Activated T-cell treated with anti-CD3 and anti-CD28 coated beads for 1 hour (primary cell): ENCODE results near the gene NFATC1.
"Not testable (repeated sequence)": the region's sequence is repeated elsewhere in the genome, so short reads cannot be mapped to it uniquely, and the experiment has no call there.

Experiments
- DNase-seq: peaks from one replicate; pipeline ENCODE4 v3.0.0-alpha.2; 2020; ENCODE audit warnings: low read depth

Gene NFATC1

GRCh38 chr18:79489051-79489898, 93.5 kb downstream of the NFATC1 start:
- no peak for DNase-seq

DNA sequence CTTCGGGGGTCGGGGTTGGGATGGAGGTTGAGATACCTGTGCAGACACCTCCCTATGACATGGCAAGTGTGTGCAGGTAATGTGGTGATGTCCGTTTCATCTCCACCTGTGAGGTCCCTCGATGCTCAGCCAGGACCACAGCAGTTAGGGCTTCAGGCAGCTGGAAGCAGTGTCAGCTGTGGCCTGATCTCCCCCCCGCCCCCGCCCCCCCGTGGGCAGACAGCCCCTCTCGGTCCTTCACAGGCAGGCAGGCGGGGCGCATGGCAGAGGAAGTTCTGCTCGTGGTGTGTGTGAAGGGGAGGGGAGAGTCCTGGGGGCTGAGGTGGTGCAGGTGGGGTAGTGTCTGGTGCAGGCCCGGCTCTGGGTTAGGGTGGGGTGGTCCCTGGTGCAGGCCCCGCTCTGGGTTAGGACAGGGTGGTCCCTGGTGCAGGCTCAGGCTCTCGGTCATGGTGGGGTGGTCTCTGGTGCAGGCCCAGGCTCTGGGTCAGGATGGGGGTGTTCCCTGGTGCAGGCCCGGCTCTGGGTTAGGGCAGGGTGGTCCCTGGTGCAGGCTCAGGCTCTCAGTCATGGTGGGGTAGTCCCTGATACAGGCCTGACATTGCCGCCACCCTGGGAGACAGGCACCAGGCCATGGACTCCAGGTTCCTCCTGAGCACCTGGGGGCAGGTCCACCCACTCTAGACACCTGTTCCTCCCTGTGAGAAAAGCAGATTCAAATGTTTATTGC, 94.3 kb downstream of the NFATC1 start:
- no peak for DNase-seq

DNA sequence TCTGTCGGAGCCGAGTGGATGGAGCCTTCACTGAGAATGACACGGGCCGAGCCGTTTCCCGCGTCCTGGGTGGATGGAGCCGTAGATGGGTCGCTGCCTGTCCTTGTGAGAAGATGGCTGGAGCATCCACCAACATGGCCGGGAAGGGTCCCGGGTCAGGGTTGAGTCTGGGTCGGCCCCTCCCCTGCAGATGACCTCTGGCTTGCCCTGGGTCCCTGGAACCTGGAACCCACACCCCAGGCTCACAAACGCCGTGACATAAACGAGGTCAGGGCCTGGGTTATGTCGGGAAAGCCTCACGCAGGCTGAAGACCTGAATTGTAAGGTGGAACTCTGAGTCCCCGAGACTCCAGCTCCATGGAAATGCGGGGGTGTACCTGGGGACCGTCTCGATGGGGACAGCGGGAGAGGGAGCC, 94.9 kb downstream of the NFATC1 start:
- DNase-seq = no peak

DNA sequence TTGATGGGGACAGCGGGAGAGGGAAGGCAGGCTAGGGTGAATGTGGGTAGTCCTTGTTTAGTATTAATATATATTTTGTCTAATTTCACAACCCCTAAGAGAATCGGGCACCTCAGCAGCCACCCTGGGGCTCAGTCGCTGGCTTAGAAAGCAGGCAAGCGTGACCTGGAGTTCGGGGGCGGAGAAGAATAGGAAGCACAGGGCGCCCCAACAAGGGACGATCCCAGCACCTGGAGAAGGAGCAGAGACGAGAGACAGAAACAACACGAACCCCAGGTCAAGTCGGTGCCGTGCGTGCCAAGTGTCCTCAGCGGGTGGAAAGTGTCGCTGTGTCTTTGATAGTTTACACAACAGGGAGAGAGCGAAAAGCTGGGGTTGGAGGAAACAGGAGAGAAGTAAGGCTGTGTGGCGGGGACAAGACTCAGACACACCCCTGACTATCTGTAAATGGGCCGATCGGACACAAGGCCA, 95.4 kb downstream of the NFATC1 start:
- no peak for DNase-seq

- DNase-seq = no peak
Observed at GRCh38 chr18:79493211-79493800, 97.6 kb downstream of the NFATC1 start.

DNA sequence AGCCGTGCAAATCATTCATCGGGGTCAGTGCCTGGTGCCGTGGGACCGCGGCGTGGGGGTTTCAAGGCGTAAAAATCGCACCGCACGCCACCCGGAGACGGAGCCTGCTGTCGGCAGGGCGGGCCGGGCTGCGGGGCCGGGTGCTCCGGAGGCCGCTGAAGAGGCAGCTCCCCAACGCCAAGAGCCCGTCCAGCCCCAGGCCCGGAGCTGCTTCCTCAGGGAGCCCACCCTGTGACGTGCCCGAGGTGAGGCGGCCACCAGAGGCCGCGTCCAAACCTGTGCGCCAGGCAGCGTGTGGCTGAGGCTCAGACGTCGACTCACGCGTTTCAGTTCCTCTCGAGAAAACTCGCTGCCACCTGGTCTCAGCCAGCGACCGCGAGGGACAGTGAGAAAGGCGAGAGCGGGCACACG, 98.1 kb downstream of the NFATC1 start:
- no peak for DNase-seq

GRCh38 chr18:79494936-79495335, 99.2 kb downstream of the NFATC1 start:
- no peak for DNase-seq

DNA sequence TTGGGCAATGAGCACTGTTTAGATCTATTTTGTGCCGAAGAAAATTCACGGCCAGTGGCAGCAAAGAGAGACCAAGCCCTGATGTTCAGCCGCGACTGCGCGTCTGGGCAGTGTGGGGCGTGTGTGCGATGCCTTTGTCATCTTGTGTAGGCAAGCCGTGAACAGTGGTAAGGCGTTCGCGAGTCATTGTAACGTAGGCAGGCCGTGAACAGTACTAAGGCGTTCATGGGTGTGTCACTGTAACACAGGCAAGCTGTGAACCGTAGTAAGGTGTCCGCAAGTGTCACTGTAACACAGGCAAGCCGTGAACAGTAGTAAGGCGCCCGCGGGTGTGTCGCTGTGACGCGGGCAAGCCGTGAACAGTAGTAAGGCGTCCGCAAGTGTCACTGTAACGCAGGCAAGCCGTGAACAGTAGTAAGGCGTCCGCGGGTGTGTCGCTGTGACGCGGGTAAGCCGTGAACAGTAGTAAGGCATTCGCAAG, 99.9 kb downstream of the NFATC1 start:
- no peak for DNase-seq

DNA sequence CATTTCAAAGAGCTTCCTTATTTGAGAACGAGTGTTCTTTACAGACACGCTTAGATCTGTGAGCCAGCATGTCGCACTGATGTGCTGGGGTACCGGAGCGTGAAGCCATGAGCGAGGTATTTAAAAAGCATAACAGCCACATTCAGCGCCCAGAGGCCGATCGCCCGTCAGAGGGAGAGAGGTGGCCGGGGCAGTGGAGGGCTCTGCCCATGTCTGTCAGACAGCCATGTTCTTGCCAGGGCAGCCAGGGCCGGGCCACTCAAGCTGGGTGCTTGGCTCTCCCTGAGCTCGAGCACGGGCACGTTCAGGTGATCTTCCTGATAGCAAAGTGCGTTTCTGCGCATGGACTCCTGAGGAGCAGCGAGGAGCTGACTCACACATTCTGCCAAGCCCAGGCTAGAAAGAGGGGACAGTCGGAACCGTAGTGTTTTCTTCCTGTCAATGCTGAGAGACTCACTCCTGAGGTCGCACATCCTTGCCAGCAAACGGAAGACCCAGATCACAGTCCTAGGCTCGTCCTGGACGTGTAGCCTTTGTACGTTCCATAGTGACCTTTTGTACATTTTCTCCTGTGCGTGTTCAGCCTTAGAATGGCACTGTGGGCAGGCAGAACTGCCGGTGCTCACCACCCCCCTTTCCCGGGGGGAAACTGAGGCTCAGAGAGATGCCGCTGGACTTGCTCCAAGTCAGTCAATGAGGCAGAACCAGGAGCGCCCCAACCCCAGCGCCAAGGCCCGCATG, 100.7 kb downstream of the NFATC1 start:
- DNase-seq = no peak

DNA sequence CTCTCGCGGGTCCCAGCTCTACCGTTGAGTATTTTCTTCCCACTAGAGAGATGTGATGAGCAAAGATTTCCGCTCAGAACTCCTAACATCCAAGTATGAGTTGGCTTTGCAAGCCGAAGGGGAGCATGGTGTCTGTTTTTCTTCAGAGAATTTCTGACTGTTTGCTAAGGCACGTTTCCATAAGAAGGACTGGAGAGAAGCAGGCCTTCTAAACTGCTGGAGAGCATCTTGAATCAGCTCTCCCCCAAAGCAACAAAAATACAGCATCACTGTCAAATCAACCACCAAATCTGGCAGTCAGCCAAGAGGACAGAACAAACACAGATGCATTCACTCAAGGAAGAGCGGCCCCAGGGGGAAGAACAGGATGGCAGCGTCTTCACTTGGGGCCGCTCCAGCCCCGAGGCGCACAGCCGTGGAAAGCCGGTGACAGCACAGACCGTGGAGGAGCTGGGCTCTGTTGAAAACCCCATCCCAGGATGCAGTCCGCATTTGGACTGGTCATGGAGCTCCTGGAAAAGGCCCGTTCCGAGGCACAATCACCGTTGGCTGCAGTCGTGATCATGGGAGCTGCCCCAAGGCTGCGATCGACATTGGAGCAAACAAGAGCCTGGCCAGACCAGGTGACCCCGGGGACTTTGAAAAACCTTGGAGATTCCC, 101.4 kb downstream of the NFATC1 start:
- DNase-seq = no peak

DNA sequence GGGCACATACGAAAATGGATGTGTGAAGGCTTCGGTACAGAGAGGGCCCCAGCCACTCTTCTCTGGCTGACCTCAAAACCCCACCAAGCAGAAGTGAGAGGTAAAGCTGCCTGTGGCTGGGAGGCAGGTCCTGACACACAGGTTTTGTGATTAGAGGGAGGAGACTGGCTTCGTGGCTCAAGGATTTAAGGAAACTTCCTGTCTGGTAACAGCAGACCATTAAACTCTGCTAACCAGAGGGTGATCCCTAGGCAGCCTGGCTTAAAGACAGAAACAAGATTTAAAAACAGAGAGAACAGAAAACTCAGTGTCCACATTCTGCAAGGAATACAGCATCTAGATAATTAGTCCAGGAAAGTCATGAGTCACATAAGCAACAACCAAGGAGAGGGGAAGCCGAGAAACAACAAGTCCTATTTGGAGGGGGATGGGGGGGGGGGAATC, 101.9 kb downstream of the NFATC1 start:
- DNase-seq = no peak

DNA sequence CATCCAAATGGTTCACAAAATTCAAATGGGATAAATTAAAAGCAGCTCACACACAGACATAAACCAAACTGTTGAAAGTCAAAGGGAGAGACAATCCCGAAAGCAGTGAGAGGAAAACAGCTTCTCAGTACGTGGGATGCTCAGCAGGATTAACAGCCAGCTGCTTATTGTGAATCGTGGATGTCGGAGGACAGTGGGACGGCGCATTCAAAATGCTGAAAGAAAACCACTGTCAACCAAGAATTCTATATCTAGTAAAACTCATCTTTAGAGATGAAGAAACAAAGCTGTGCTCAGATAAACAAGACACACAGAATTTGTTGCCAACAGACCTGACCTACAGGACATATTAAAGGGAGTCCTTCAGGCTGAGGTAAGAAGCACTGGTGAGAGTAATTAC, 102.9 kb downstream of the NFATC1 start:
- DNase-seq = no peak

DNA sequence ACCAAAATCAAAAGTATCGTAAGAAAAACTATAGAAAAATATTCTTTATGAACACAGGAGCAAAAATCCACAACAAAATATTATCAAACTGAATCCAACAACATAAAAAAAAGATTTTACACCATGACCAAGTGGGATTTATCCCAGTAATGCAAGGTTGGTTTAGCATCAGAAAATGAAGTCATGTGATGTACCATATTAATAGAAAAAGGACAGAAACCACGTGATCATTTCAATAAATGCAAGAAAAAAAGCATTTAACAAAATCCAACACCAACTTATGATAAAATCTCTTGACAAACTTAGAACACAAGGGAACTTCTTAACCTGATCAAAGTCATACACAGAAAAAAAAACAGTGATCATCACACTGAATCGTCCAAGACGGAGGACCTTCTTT, 105.3 kb downstream of the NFATC1 start:
- DNase-seq = no peak

DNA sequence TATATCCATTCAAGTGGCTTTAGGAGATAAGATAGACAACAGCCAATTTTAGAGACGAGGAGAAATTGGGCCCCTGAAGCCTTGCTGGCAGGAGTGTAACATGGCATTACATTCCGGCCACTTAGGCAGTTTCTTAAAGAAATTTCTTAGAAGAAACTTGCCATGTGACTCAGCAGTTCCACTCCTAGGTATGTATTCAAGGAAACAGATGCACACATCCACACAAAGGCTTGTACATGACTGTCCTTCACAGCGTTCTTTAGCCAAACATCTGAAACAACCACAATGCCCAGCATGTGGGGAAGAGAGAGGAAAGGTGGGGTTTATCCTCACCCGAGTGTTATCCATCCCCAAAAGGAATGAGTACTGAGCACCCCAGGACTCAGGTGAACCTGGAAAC, 107.1 kb downstream of the NFATC1 start:
- no peak for DNase-seq

DNA sequence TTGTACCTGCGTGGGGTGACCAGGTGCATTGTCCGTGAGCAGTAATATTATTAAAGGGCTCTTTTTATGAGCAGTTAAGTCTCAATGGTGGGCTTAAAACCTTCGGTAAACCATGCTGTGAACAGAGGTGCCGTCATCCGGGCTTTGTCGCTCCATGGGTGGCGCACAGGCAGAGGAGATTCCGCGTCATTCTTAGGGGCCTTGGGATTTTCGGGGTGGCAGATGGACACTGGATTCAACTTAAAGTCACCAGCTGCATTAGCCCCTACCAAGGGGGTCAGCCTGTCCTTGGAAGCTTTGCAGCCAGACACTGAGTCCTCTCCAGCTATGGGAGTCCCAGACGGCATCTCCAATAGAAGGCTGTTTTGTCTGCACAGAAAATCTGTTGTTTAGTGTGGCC, 107.7 kb downstream of the NFATC1 start:
- DNase-seq = no peak

DNA sequence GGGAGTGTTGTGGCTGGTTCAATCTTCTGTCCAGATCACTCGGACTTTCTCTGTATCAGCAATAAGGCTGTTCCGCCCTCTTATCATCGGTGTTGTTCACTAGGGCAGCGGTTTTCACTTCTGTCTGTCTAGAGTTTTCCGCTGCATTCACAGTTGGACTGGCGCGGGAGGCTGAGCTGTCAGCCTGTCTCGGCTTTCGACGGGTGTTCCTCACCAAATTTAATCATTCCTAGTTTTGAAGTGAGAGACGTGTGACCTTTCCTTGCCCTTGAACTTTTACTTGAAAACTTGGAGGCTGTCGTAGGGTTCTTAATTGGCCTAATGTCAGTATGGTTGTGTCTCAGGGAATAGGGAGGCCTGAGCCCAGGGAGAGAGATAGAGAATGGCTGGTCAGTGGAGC, 108.3 kb downstream of the NFATC1 start:
- no peak for DNase-seq

DNA sequence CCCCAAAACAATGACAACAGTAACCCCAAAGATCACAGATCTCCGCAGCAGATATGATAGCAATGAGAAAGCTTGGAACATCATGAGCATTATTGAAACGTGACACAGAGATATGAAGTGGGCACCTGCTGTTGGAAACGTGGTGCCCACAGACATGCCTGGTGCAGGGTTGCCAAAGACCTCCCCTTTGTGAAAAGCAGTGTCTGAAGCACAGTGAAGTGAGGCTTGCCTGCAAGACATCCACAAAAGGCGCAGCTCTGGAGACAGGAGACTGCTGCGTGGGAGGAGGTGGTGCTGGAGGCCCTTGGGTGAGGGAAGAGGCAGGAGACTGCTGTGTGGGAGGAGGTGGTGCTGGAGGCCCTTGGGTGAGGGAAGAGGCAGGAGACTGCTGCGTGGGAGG, 108.8 kb downstream of the NFATC1 start:
- not testable (repeated sequence) for DNase-seq

DNA sequence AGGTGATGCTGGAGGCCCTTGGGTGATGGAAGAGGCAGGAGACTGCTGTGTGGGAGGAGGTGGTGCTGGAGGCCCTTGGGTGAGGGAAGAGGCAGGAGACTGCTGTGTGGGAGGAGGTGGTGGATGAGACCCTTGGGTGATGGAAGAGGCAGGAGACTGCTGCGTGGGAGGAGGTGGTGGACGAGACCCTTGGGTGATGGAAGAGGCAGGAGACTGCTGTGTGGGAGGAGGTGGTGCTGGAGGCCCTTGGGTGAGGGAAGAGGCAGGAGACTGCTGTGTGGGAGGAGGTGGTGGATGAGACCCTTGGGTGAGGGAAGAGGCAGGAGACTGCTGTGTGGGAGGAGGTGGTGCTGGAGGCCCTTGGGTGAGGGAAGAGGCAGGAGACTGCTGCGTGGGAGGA, 109.7 kb downstream of the NFATC1 start:
- not testable (repeated sequence) for DNase-seq

DNA sequence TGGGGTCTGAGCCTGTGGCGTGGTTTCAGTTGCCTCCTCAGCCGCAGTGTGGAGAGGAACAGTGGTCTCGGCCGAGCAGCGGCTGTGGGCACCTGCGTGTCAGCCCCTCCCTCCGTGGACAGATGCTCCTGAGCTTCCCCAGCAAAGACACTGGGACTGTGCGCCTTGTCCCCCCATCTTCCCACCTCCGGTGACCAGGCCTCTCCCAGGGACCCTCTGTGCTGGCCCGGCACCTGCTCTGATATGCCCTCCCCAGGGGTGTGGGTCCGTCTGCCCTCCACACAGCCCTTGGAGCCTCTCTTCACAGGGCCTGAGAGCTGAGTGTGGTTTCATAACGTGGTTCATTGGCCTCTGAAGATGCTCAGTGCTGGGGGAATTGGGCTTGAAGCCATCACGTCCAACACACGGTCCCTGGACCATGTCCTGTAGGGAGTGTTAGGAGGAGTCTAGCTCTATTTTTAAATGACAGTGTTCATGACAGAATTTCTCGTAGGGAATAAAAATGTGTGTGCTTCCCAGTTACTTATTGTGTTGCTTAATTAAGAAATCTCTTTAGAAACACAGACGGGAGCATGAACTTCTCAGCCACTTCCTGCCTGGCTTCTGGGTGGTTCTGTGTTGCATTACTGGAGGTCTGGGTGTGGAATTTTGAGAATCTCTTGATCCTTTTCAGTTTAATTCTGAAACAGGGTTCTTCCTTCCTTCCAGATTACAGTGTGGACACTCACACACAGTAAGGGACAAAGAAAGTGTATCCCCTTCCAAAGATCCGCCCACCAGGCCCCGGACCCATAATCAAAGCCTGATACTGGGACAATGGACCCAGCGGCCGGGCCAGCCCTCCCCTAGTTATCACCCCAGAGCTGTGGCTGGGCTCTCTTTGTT, 110.7 kb downstream of the NFATC1 start:
- no peak for DNase-seq

DNA sequence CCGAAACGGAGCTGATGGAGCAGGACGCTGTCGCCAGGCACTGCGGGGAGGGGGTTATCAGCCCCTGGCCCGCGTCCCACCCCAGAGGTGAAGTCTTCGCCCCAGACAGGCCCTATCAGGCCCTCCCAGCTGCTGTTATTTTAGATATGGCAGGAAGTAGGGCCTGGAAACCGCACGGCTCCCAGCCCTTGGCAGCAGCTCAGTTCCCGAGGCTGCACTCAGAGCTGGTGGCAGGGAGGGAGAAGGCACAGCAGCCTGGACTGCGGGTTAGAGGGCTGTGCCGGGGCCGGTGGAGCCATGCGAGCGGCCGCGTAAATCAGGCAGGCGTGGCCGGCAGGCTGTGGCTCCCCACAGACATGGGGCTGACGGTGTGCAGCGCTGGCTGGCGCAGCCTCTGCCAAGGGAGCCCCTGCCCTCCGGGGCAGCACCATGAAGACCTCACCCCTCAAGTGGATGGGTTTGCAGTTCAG, 111.4 kb downstream of the NFATC1 start:
- no peak for DNase-seq
